Measurements from ENCODE around the gene SHD. TPM values are rescaled to one million over a fixed set of nuclear protein-coding genes. Genes with fewer than 3 reads are reported as not detected.
"Not testable (repeated sequence)": the region's sequence is repeated elsewhere in the genome, so short reads cannot be mapped to it uniquely, and the experiment has no call there.

SHD gene
- total RNA-seq, 2 experiments from 2014 or later: not detected

DNA sequence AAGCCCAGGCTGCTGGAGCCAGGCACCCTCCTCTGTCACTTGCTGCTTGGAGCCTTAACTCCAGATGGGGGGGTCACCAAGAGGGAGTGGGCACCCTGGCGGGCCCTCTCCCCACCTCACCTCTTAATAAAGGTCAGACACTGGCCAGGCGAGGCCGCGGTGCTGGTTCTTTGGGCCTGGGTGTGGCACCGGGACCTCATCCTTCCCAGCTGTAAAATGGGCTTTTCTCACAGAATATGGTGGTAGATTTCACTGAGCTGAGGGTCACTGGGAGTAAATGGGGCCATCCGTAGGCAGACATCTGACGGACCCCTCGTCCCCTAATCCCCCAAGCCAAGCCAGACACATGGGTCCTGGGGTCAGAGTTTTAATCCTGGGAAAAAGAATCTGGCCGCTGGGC, 44.6 kb downstream of the SHD start:
- DNase-seq: no peak
- no peaks in the 10 kb centered on the region for H3K27me3 Mint-ChIP-seq
- peaks cover 13% of the 10 kb centered on the region for H3K36me3 Mint-ChIP-seq
- H3K9me3 Mint-ChIP-seq: peaks cover 12% of the 10 kb centered on the region
- no peak overlapping the region for H3K27ac Mint-ChIP-seq
- no peak overlapping the region for H3K4me3 Mint-ChIP-seq
- peaks cover 16% of the 10 kb centered on the region for H3K4me1 Mint-ChIP-seq

DNA sequence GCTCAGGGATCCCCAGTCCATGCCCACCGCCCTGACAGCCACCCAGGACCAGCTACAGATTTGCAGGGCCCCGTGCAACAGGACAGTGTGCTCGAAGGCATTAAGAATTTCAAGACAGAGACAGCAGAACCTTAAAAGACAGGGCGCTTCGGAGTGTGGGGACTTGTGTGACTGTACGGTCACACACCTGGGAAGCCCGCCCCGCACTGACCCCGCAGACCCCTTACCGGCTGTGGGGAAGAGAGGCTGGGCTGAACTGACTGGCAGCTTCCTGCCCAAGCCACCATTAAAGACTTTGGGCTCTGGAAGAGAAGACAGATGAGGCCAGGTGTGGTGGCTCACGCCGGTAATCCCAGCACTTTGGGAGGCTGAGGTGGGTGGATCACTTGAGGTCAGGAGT, 45.2 kb downstream of the SHD start:
- no peak for DNase-seq
- Mint-ChIP-seq H3K4me3 (no peak overlapping the region), H3K27ac (no peak overlapping the region), H3K9me3 (peaks cover 10% of the 10 kb centered on the region), H3K36me3 (peaks cover 12% of the 10 kb centered on the region), H3K27me3 (no peaks in the 10 kb centered on the region), H3K4me1 (peaks cover 17% of the 10 kb centered on the region)

DNA sequence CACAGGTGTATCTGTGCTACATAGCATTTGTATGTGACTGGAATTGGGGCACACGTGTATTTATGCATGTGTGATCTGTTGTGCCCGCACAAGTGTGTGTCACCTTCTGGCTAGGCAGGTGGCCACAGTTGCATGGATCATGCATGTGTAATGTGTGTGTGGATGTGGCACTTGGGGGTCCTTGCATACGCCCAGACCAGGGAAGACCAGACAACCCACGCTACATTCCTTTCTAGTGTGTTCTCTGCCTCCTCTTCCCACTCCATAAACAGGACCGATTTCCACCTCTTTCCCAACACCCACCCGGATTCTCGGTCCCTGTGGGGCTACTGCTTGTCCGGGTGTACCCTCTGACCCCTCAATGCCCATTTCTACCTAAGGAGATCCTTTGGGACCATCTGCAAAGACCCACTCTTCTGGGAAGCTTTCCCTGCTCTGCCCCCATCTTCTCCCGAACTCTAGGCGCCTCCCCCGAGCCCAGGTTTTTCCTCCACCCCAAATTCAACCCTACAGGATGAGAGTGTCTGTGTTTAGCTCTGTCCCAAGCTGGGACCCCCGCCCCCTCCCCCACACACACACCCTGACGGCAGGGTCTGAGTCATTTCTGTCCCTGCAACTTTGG, 47.3 kb downstream of the SHD start:
- peak overlapping the region; percentile 53 for H3K4me3 Mint-ChIP-seq
- no peaks in the 10 kb centered on the region for H3K27me3 Mint-ChIP-seq
- no peak overlapping the region for H3K27ac Mint-ChIP-seq

DNA sequence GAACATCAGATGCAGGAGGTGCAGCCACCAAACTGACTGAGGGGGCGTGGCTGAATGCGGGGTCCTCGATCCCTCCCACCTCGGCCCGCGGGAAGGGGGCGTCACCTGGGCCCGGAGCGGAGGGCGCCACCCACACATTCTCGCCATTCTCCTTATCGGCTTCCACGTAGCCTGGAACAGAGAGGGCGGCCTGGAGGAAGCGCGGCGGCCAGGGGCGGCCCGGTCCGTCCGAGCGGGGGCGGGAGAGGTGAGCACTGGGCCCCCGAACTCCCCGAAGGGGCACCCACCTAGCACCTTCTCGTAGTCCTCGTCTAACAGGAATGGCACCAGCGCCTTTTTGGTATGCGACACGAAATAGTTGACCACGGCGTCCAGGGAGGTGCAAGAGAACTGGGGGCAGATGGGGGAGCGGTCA, 47.8 kb downstream of the SHD start:
- Mint-ChIP-seq H3K9me3 (peaks cover 1% of the 10 kb centered on the region), H3K36me3 (peaks cover 14% of the 10 kb centered on the region), H3K4me3 (peak overlapping the region; percentile 88), H3K27me3 (no peaks in the 10 kb centered on the region), H3K4me1 (peaks cover 22% of the 10 kb centered on the region), H3K27ac (no peak overlapping the region)
- DNase-seq: peak; percentile 42

More for the DNA sequence above, 47.3 kb downstream of the SHD start:
- no peak for DNase-seq
- Mint-ChIP-seq H3K4me1 (peaks cover 22% of the 10 kb centered on the region), H3K36me3 (peaks cover 14% of the 10 kb centered on the region), H3K9me3 (peaks cover 1% of the 10 kb centered on the region)

- H3K4me3 Mint-ChIP-seq: peak overlapping the region; percentile 88
- peaks cover 14% of the 10 kb centered on the region for H3K36me3 Mint-ChIP-seq
- peaks cover 22% of the 10 kb centered on the region for H3K4me1 Mint-ChIP-seq
- DNase-seq: peak; percentile 82
- peaks cover 1% of the 10 kb centered on the region for H3K9me3 Mint-ChIP-seq
- no peaks in the 10 kb centered on the region for H3K27me3 Mint-ChIP-seq
- H3K27ac Mint-ChIP-seq: peak overlapping the region; percentile 61
These were observed 48.3 kb downstream of the SHD start for GRCh38 chr19:4327252-4327876.

DNA sequence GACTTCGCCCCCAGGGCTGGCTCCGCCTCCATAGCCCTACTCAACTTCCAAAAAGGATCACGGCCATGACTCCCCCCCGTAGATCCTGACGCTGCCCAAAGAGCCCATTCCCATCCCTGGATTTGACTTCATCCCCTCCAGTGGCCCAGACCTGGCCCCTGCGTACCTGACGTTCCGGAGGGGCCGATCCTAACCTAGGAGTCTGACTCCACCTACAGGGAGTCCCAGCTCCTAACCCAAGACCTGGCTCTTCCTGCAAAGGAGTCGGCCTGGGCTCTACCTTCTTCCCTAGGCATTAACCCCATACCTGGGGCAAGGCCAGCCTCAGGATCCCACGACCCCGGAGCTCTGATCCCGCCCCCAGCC, 48.8 kb downstream of the SHD start:
- no peak for DNase-seq
- H3K36me3 Mint-ChIP-seq: peaks cover 14% of the 10 kb centered on the region
- no peaks in the 10 kb centered on the region for H3K27me3 Mint-ChIP-seq
- H3K27ac Mint-ChIP-seq: peak overlapping the region; percentile 58
- H3K9me3 Mint-ChIP-seq: peaks cover 1% of the 10 kb centered on the region
- H3K4me3 Mint-ChIP-seq: peak overlapping the region; percentile 88
- H3K4me1 Mint-ChIP-seq: peaks cover 22% of the 10 kb centered on the region

- H3K4me1 Mint-ChIP-seq: peaks cover 22% of the 10 kb centered on the region
- peaks cover 14% of the 10 kb centered on the region for H3K36me3 Mint-ChIP-seq
- peak overlapping the region; percentile 88 for H3K4me3 Mint-ChIP-seq
- peaks cover 1% of the 10 kb centered on the region for H3K9me3 Mint-ChIP-seq
- peak; percentile 95 for DNase-seq
- no peaks in the 10 kb centered on the region for H3K27me3 Mint-ChIP-seq
- peak overlapping the region; percentile 91 for H3K27ac Mint-ChIP-seq
These were observed 49.4 kb downstream of the SHD start for GRCh38 chr19:4328243-4328990.

DNA sequence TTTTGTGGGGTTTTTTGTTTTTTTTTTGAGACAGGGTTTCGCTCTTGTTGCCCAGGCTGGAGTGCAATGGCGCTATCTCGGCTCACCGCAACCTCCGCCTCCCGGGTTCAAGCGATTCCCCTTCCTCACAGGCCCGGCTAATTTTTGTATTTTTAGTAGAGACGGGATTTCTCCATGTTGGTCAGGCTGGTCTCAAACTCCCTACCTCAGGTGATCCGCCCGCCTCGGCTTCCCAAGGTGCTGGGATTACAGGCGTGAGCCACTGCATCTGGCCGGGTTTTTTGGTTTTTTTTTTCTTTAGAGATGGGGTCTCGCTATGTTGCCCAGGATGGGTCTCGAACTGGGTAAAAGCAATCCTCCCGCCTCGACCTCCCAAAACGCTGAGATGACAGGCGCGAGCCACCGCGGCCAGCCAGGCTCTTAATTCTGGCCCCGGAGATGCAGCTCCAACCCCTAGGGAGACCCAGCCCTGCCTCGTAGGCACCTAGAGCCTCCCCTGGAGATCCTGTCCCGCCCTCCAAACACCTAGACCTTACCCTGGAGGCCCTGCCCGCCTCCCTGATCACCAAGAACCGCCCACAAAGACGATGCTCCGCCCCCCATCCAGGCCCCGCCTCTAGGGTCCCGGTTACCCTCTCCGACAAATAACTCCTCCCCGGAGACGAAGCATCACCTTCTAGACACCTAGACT, 50.1 kb downstream of the SHD start:
- Mint-ChIP-seq H3K4me1 (peaks cover 22% of the 10 kb centered on the region), H3K36me3 (peaks cover 17% of the 10 kb centered on the region), H3K4me3 (peak overlapping the region; percentile 88), H3K27ac (peak overlapping the region; percentile 91)
- DNase-seq: peak; percentile 66
- H3K27me3 Mint-ChIP-seq, H3K9me3 Mint-ChIP-seq: not testable (repeated sequence)

DNA sequence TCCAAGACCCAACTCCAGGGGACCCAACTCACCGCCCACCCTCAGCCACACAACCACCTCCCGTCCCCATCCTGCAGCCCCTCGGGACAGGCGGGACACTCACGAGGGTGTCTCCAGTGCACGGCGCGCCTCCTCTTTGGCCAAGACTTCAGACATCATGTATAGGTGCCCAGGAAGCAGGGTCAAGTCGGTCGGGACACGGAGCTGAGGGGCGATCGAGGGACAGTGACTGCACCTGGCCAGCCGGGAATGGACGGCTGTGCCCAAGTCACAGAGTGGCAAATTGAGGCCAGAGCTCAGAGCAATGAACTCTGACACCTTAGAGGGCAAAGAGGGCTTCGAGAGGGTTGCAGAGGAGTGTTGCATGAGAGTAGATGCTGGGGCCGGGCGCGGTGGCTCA, 50.8 kb downstream of the SHD start:
- H3K4me3 Mint-ChIP-seq: peak overlapping the region; percentile 55
- H3K27me3 Mint-ChIP-seq: no peaks in the 10 kb centered on the region
- peaks cover 24% of the 10 kb centered on the region for H3K36me3 Mint-ChIP-seq
- H3K4me1 Mint-ChIP-seq: peaks cover 22% of the 10 kb centered on the region
- H3K27ac Mint-ChIP-seq: no peak overlapping the region
- peaks cover 4% of the 10 kb centered on the region for H3K9me3 Mint-ChIP-seq
- DNase-seq: no peak

DNA sequence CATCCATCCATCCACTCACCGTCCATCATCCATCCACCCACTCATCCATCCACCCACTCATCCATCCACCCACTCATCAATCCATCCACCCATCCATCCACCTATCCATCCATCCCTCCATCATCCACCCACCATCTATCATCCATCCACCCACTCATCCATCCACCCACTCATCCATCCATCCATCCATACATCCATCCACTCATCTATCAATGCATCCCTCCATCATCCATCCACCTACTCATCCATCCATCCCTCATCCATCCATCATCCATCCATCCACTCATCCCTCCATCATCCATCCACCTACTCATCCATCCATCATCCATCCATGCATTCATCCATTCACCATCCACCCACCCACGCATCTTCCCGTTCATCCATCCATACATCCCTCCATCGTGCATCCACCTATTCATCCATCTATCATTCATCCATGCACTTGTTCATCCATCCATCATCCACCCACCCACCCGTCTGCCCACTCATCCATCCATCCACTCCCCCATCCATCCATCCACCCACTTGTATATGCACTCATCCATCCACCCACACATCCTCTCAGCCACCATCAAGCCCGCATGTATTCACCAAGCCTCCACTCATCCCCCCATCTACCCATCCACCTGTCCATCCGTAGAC, 56.0 kb downstream of the SHD start:
- no peak for DNase-seq
- no peaks in the 10 kb centered on the region for H3K27me3 Mint-ChIP-seq
- H3K27ac Mint-ChIP-seq: no peak overlapping the region
- peaks cover 8% of the 10 kb centered on the region for H3K9me3 Mint-ChIP-seq
- peaks cover 24% of the 10 kb centered on the region for H3K36me3 Mint-ChIP-seq
- H3K4me3 Mint-ChIP-seq: no peak overlapping the region
- peaks cover 13% of the 10 kb centered on the region for H3K4me1 Mint-ChIP-seq

- DNase-seq: no peak
- peaks cover 22% of the 10 kb centered on the region for H3K36me3 Mint-ChIP-seq
- H3K4me1 Mint-ChIP-seq: peaks cover 17% of the 10 kb centered on the region
- H3K27me3 Mint-ChIP-seq: no peaks in the 10 kb centered on the region
- H3K9me3 Mint-ChIP-seq: peaks cover 8% of the 10 kb centered on the region
- H3K27ac Mint-ChIP-seq: peak overlapping the region; percentile 88
- peak overlapping the region; percentile 83 for H3K4me3 Mint-ChIP-seq
These were observed 58.9 kb downstream of the SHD start for GRCh38 chr19:4337906-4338440.

GRCh38 chr19:4338441-4339355, 59.6 kb downstream of the SHD start, which contains the start of gene STAP2:
STAP2 (minus strand) TSS chr19:4338827; CDS start chr19:4338753, 74 bp downstream.
- DNase-seq: peak; percentile 29
- Mint-ChIP-seq H3K27ac (peak within 1 kb of the TSS; percentile 88), H3K4me3 (peak within 1 kb of the TSS; percentile 83), H3K9me3 (peaks cover 8% of the 10 kb centered on the region), H3K4me1 (peaks cover 20% of the 10 kb centered on the region), H3K27me3 (no peaks in the 10 kb centered on the region), H3K36me3 (peaks cover 22% of the 10 kb centered on the region)

All from activated naive CD8-positive, alpha-beta T cell treated with anti-CD3 and anti-CD28 coated beads for 36 hours (primary cell).